Measurements from ENCODE around the gene RNF157.
A peak's percentile ranks its signal among the peaks of the same experiment; 100 is the strongest.

The RNF157 gene

DNA sequence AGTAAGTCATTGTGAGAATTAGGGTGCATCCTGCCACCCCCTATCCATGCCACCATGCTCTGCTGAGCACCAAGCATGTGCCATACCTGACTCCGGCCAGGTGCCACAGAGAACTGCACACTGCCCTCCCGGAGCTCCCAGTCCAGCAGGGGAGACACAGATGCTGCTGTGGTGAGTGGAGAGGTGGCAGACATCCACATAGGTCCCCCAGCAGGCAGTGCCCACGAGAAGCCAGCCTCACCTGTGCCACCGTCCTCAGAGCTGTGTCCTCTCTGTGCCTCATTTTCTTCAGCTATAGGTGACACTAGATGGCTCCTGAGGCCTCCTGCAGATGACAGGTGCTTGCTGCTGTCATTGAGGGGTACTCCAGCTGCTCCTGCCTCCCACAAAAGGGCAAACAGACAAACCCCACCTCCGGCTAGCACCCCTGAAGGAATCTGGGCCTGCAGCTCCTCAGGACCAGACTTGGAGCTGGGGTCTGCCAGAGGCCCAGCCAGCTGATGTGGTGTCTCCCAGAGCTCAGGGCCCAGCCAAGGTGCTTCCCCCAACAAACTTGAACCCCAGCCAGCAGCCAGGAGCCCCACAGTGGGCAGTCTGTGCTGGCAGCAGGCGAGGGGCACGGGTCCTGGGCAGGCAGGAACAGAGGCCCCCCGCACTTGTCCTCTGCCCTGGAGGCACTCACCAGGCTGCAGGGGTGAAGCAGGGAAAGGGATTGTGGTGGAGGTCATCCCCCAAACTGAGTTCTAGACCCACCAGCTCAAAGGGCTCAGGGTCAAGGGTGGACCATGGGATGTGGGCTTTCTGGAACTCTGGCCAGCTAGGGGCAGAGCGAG lies 116.3 kb downstream of the RNF157 start:
- no peak for DNase-seq (ENCODE audit: low spot score)

GRCh38 chr17:76123191-76123499 lies 117.1 kb downstream of the RNF157 start:
- DNase-seq (ENCODE audit: low spot score): no peak

DNA sequence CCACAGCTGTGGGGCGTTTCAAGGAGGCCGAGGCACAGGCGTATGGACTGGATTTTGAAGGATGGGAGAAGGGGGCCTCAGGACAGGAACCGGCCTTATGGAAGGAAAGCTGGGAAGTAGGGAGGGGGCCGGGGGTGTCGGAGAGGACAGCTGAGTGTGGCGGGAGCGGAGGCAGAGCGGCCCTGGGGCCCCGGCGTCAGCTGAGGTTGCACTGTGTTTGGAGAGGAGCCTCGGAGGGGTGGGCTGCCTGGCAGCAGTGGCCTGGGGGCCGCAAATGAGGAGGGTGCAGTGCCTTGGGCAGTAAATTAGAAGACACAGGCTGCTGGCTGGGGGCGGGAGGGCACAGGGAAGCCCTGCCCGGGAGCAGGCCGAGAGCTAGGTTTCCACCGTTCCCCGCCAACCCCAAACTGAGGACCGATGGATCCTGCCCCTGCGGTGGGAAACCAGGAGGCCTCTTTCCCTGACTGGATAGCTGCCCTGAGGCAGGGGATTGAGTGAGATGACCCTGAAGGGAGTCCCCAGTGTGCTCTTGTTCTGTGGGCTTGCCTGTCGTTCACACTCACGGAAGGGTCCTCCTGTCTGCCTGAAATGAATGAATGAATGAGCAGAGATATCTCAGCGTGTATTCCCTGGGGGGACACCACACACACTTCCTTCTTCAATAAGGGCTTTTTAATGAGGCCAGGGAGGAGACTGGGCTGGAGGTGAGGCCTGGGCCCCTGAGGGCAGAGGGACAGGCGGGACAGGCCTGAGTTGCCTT lies 117.7 kb downstream of the RNF157 start:
- no peak for DNase-seq (ENCODE audit: low spot score)

GRCh38 chr17:76121932-76122430 lies 118.3 kb downstream of the RNF157 start:
- DNase-seq (ENCODE audit: low spot score): peak; percentile 74

DNA sequence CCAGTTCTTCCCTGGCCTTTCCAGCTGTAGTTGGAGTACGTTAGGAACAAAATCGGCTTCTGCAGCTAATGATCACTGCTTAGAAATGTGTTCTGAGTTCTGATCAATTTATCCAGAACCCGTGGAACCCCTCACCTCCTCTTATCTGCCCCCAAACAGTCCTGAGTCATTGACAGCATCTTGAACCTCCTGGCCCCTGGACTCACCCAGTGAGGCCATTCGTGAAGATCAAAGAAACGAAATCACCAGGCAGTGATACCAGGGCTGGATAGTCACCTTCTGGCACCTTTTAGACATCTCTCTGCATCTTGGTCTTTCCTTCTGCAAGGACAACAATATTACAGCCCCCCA lies 119.7 kb downstream of the RNF157 start:
- no peak for DNase-seq (ENCODE audit: low spot score)

- no peak for DNase-seq (ENCODE audit: low spot score)
Observed at GRCh38 chr17:76119409-76120371, 120.6 kb downstream of the RNF157 start.

DNA sequence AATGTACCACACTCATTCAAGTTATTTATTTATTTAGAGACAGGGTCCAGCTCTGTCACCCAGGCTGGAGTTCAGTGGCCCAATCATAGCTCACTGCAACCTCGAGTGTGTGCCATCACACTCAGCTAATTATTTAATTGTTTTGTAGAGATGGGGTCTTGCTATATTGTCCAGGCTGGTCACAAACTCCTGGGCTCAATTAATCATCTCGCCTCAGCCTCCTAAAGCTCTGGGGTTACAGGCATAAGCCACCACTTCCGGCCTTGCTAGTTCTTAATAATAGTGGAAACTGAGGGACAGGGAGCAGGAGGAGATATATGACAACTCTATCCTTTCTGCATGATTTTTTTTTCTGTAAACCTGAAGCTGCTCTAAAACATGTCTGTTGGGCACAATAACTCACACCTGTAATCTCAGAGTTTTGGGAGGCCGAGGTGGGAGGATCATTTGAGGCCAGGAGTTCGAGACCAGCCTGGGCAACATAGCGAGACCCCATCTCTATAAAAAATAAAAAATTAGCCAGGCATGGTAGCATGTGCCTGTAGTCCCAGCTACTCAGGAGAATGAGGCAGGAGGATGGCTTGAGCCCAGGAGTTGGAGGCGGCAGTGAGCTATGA lies 125.0 kb downstream of the RNF157 start:
- DNase-seq (ENCODE audit: low spot score): no peak

- no peak for DNase-seq (ENCODE audit: low spot score)
Observed at GRCh38 chr17:76111956-76112355, 128.3 kb downstream of the RNF157 start.

DNA sequence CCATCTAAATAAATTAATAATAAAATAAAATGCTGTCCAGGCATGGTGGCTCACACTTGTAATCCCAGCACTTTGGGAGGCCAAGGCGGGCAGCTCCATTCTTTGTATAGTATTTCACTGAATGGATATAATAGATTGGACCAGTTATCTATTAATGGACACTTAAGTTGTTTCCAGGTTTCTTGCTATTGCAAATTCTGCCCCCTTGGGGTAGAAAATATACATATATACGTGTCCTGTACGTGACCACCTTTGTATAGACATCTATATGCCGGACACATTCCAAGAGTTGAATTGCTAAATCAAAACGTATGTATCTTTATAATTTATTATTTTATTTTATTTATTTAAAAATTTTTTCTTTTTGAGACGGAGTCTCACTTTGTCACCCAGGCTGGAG lies 132.8 kb downstream of the RNF157 start:
- no peak for DNase-seq (ENCODE audit: low spot score)

GRCh38 chr17:76106703-76107102 lies 133.6 kb downstream of the RNF157 start:
- no peak for DNase-seq (ENCODE audit: low spot score)

GRCh38 chr17:76104896-76105231 lies 135.4 kb downstream of the RNF157 start:
- no peak for DNase-seq (ENCODE audit: low spot score)

GRCh38 chr17:76104140-76104895 lies 136.0 kb downstream of the RNF157 start:
- no peak for DNase-seq (ENCODE audit: low spot score)

GRCh38 chr17:76103274-76104139 lies 136.8 kb downstream of the RNF157 start, which contains the start of gene EXOC7:
TSS of gene EXOC7 (minus strand) at chr17:76103787. CDS start at chr17:76103692, 95 bp downstream.
- peak; percentile 99 for DNase-seq (ENCODE audit: low spot score)

DNA sequence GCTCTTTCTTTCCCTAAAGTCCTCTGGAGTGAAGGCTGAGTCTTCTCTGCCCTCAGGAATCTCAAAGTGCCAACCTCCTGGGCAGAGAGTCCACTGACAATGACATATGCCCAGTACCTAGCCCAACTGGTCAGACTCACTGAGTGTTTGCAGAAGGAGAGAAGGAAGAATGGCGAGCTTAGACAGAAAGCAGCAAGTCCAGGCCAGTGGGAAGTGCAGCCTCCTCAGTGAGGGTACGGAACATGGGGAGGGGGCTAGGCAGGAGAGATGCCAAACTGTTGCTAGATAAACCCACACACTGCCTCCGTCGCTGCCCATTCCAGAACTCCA lies 137.4 kb downstream of the RNF157 start:
- DNase-seq (ENCODE audit: low spot score): no peak

GRCh38 chr17:76097716-76098295 lies 142.5 kb downstream of the RNF157 start:
- no peak for DNase-seq (ENCODE audit: low spot score)

- no peak for DNase-seq (ENCODE audit: low spot score)
Observed at GRCh38 chr17:76095943-76096342, 144.3 kb downstream of the RNF157 start.

- DNase-seq (ENCODE audit: low spot score): no peak
Observed at GRCh38 chr17:76094046-76094445, 146.2 kb downstream of the RNF157 start.

DNA sequence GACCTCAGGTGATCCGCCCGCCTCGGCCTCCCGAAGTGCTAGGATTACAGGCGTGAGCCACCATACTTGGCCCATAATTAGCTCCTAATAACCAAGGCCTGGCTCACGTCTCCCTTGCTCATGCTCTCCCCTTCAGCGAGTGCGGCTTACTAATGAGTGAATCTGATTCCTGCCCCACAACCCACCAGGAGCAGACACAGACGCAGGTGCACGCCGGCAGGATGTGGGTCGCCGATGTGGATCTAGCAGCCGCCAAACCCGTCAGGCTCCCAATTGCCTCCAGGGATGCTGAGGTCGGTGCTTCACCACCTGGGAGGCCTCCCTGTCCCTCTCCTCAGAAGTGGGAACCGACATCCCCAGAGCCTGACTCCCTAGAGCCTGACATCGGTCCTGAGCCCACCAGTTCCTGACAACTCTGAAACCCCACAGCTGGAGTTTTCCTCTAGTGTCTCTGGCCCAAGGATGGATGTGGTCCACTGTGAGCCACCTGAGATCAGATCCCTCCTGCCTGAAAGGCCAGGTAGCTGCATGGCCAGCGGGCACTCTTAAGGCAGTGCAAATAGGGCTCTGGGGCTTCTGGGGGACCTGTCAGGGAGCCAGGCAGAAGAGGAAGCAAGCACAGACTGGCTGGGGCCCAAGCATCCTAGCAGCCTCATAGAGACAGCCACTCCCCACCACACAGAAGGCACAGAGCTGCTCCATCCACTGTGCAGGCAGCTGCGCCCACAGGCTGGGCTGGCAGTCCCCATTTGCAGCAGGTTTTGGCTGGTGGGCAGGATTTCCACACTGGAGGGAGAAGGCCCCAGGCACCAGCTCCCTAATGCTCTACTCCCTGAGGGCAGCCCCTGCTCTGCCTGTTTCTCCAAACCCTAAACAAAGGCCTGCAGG lies 147.5 kb downstream of the RNF157 start:
- no peak for DNase-seq (ENCODE audit: low spot score)
